Measurements from ENCODE around the gene CHCHD3. TPM values are rescaled to one million over a fixed set of nuclear protein-coding genes. Genes with fewer than 3 reads are reported as not detected.

CHCHD3 gene
- total RNA-seq, 1 donor from 2014 or later, result 142 TPM

- no peaks in the 10 kb centered on the region for H3K27me3 Mint-ChIP-seq (ENCODE audit: insufficient read depth, low read depth)
- Histone ChIP-seq H2AFZ (replicated peaks) (no peak overlapping the region), H3K4me2 (no peak overlapping the region), H3K4me3 (no peak overlapping the region), H3F3A (ENCODE audit: low read depth) (peaks cover 11% of the 10 kb centered on the region), H3K79me2 (ENCODE audit: low read depth) (peaks cover 97% of the 10 kb centered on the region), H3K4me1 (no peaks in the 10 kb centered on the region), H3K9ac (no peak overlapping the region), H3K9me3 (ENCODE audit: low read depth) (no peaks in the 10 kb centered on the region), H3K27me3 (no peaks in the 10 kb centered on the region), H4K20me1 (ENCODE audit: low read depth) (peaks cover 58% of the 10 kb centered on the region), H3K27ac (no peak overlapping the region), H3K36me3 (no peaks in the 10 kb centered on the region)
- peaks cover 6% of the 10 kb centered on the region for H3K36me3 Mint-ChIP-seq
- no peak for DNase-seq (ENCODE audit: low spot score)
- TF ChIP-seq CTCF (IDR thresholded peaks at IDR 0.05) (no peak), EZH2 (IDR thresholded peaks at IDR 0.05) (no peak), EZH2phosphoT487 (IDR thresholded peaks at IDR 0.05) (no peak)
- no peak overlapping the region for H3K4me3 Mint-ChIP-seq
- H3K9me3 Mint-ChIP-seq, result no peaks in the 10 kb centered on the region
- H3K27ac Mint-ChIP-seq, result no peak overlapping the region
- H3K4me1 Mint-ChIP-seq, result no peaks in the 10 kb centered on the region
These were observed 22.6 kb downstream of the CHCHD3 start for GRCh38 chr7:133059263-133059662.

GRCh38 chr7:133056370-133057238 lies 25.3 kb downstream of the CHCHD3 start:
- no peaks in the 10 kb centered on the region for H3K9me3 Mint-ChIP-seq
- Histone ChIP-seq H3K27ac (no peak overlapping the region), H3K4me2 (no peak overlapping the region), H4K20me1 (ENCODE audit: low read depth) (peaks cover 58% of the 10 kb centered on the region), H3K79me2 (ENCODE audit: low read depth) (peaks cover 98% of the 10 kb centered on the region), H3K4me1 (no peaks in the 10 kb centered on the region), H3K27me3 (no peaks in the 10 kb centered on the region), H3K4me3 (no peak overlapping the region), H2AFZ (replicated peaks) (no peak overlapping the region), H3K36me3 (no peaks in the 10 kb centered on the region), H3K9me3 (ENCODE audit: low read depth) (no peaks in the 10 kb centered on the region), H3F3A (ENCODE audit: low read depth) (peaks cover 11% of the 10 kb centered on the region), H3K9ac (no peak overlapping the region)
- DNase-seq (ENCODE audit: low spot score), result no peak
- no peak overlapping the region for H3K27ac Mint-ChIP-seq
- no peak for TF ChIP-seq EZH2phosphoT487 (IDR thresholded peaks at IDR 0.05)
- H3K4me3 Mint-ChIP-seq, result no peak overlapping the region
- H3K36me3 Mint-ChIP-seq, result peaks cover 5% of the 10 kb centered on the region
- H3K4me1 Mint-ChIP-seq, result peaks cover 3% of the 10 kb centered on the region
- H3K27me3 Mint-ChIP-seq (ENCODE audit: insufficient read depth, low read depth), result no peaks in the 10 kb centered on the region

GRCh38 chr7:133054162-133054840 lies 27.6 kb downstream of the CHCHD3 start:
- no peak for TF ChIP-seq EZH2 (IDR thresholded peaks at IDR 0.05)
- TF ChIP-seq EZH2phosphoT487 (IDR thresholded peaks at IDR 0.05), result no peak
- TF ChIP-seq CTCF (IDR thresholded peaks at IDR 0.05), result no peak
- Mint-ChIP-seq H3K4me1 (peaks cover 3% of the 10 kb centered on the region), H3K27me3 (ENCODE audit: insufficient read depth, low read depth) (no peaks in the 10 kb centered on the region), H3K4me3 (no peak overlapping the region), H3K27ac (no peak overlapping the region), H3K9me3 (no peaks in the 10 kb centered on the region), H3K36me3 (peaks cover 2% of the 10 kb centered on the region)
- Histone ChIP-seq H3K27me3 (no peaks in the 10 kb centered on the region), H3F3A (ENCODE audit: low read depth) (peaks cover 11% of the 10 kb centered on the region), H3K4me3 (no peak overlapping the region), H3K9me3 (ENCODE audit: low read depth) (no peaks in the 10 kb centered on the region), H4K20me1 (ENCODE audit: low read depth) (peaks cover 63% of the 10 kb centered on the region), H3K36me3 (no peaks in the 10 kb centered on the region), H3K79me2 (ENCODE audit: low read depth) (peaks cover 99% of the 10 kb centered on the region), H3K4me1 (no peaks in the 10 kb centered on the region), H2AFZ (replicated peaks) (no peak overlapping the region), H3K27ac (no peak overlapping the region), H3K4me2 (no peak overlapping the region), H3K9ac (no peak overlapping the region)
- no peak for DNase-seq (ENCODE audit: low spot score)
